Astrocyte (in vitro differentiated cells and primary cell): ENCODE results near the gene CBX8. TPM values are rescaled to one million over a fixed set of nuclear protein-coding genes. Genes with fewer than 3 reads are reported as not detected.

ENCODE experiments used
- DNase-seq: peaks from one replicate; pipeline ENCODE4 v3.0.0-alpha.2; 2010; ENCODE audit warnings: low read depth
- FAIRE-seq: peaks from 2 replicates; lab custom pipeline; 2011; peaks lifted over from hg19 to GRCh38; lab: Jason Lieb, UNC
- H2AFZ ChIP-seq: 2 replicates; pipeline ENCODE4 v1.6.0; 2012; ENCODE audit warnings: low read depth, low read length, inconsistent platforms
- H3K27ac ChIP-seq: 2 replicates; pipeline ENCODE4 v1.5.1; 2011; ENCODE audit warnings: low read depth, low read length, inconsistent platforms
- H3K27me3 ChIP-seq: 2 replicates; pipeline ENCODE4 v1.6.0; 2011; ENCODE audit warnings: low read length, inconsistent platforms; ENCODE audit not compliant: insufficient read depth
- H3K36me3 ChIP-seq: 2 replicates; pipeline ENCODE4 v1.5.1; 2011; ENCODE audit warnings: low read length, inconsistent platforms; ENCODE audit not compliant: insufficient read depth
- H3K4me1 ChIP-seq: 2 replicates; pipeline ENCODE4 v1.5.1; 2011; ENCODE audit warnings: low read length, inconsistent platforms; ENCODE audit not compliant: insufficient read depth
- H3K4me2 ChIP-seq: 2 replicates; pipeline ENCODE4 v1.6.0; 2012; ENCODE audit warnings: low read length, inconsistent platforms
- H3K4me3 ChIP-seq: 2 replicates; pipeline ENCODE4 v1.5.1; 2011; ENCODE audit warnings: low read depth, mild to moderate bottlenecking, low read length, inconsistent platforms; ENCODE audit not compliant: insufficient read depth
- H3K79me2 ChIP-seq: 2 replicates; pipeline ENCODE4 v1.6.0; 2012; ENCODE audit warnings: mild to moderate bottlenecking, low read length, inconsistent platforms; ENCODE audit not compliant: insufficient read depth
- H3K9ac ChIP-seq: 2 replicates; pipeline ENCODE4 v1.6.0; 2012; ENCODE audit warnings: mild to moderate bottlenecking, low read length, inconsistent platforms
- H3K9me3 ChIP-seq: 2 replicates; pipeline ENCODE4 v1.5.1; 2012; ENCODE audit warnings: low read depth, mild to moderate bottlenecking, low read length, inconsistent platforms; ENCODE audit not compliant: insufficient read depth
- H4K20me1 ChIP-seq: 2 replicates; pipeline ENCODE4 v1.6.0; 2012; ENCODE audit warnings: low read length, inconsistent platforms; ENCODE audit not compliant: insufficient read depth
- H3K27ac Mint-ChIP-seq: one replicate; pipeline ENCODE4 v1.8.0; 2021; ENCODE audit warnings: mild to moderate bottlenecking, mixed read lengths; ENCODE audit not compliant: unreplicated experiment
- H3K27me3 Mint-ChIP-seq: one replicate; pipeline ENCODE4 v1.8.0; 2021; ENCODE audit warnings: low read depth, mixed read lengths; ENCODE audit not compliant: unreplicated experiment
- H3K36me3 Mint-ChIP-seq: one replicate; pipeline ENCODE4 v1.8.0; 2021; ENCODE audit warnings: low read depth, mixed read lengths; ENCODE audit not compliant: unreplicated experiment
- H3K4me1 Mint-ChIP-seq: one replicate; pipeline ENCODE4 v1.8.0; 2021; ENCODE audit warnings: low read depth, mixed read lengths; ENCODE audit not compliant: unreplicated experiment
- H3K4me3 Mint-ChIP-seq: one replicate; pipeline ENCODE4 v1.8.0; 2021; ENCODE audit warnings: mild to moderate bottlenecking, moderate library complexity, mixed read lengths; ENCODE audit not compliant: unreplicated experiment
- H3K9me3 Mint-ChIP-seq: one replicate; pipeline ENCODE4 v1.8.0; 2021; ENCODE audit warnings: mild to moderate bottlenecking, mixed read lengths; ENCODE audit not compliant: unreplicated experiment
- EZH2 ChIP-seq: IDR thresholded peaks from 2 replicates; pipeline ENCODE4 v1.6.1; 2012; ENCODE audit warnings: mild to moderate bottlenecking, low read length, inconsistent platforms; ENCODE audit not compliant: insufficient read depth
- total RNA-seq: library from RNA; stranded (reverse); gene quantifications from 2 replicates; pipeline ENCODE4 v1.2.1, GENCODE V29; 2021
- TF ChIP-seq, protein P1 (sequence below): IDR thresholded peaks from 2 replicates; pipeline ENCODE4 v1.5.1; 2011; ENCODE audit warnings: low read depth, mild to moderate bottlenecking, inconsistent platforms, low read length, moderate library complexity; ENCODE audit not compliant: insufficient read depth

The CBX8 gene
- total RNA-seq, 1 donor from 2014 or later, result 3.4 TPM

DNA sequence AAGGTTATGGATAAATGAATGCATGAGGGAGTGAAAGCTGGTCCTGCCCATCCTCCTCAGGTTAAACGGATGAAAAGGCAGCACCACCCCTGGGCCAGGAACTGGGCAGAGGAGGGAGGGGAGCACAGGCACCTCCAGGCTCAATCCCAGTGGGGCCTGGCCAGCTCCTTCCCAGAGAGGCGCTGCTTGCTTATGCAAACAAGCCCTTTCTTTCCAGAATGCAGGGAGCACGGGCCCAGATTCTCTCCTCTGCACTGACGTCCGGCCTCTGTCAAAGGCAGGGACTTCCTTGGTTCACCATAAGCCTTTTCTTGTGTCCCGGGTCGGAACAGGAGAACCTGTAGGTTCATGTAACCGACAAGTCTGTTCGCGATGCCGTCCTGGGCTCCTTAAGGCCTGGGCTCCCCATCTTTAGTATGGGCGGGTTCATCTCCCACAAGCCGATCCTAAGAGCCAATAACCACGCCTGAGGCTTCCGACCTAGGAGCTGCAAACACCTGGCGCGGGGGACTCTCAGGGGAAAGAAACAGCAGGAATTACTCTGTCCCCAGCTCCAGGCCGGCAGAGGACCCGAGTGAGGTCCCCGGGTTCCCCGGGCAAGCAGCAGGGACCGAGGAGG, 49.9 kb downstream of the CBX8 start:
- Histone ChIP-seq H2AFZ (no peak overlapping the region), H3K4me2 (no peak overlapping the region), H3K27ac (no peak overlapping the region), H3K79me2 (no peaks in the 10 kb centered on the region), H3K9me3 (no peaks in the 10 kb centered on the region), H3K4me1 (peaks cover 5% of the 10 kb centered on the region), H4K20me1 (no peaks in the 10 kb centered on the region), H3K9ac (no peak overlapping the region), H3K4me3 (no peak overlapping the region), H3K27me3 (peaks cover 43% of the 10 kb centered on the region), H3K36me3 (no peaks in the 10 kb centered on the region)
- H3K4me3 Mint-ChIP-seq, result no peak overlapping the region
- H3K4me1 Mint-ChIP-seq, result peaks cover 9% of the 10 kb centered on the region
- no peaks in the 10 kb centered on the region for H3K36me3 Mint-ChIP-seq
- peaks cover 55% of the 10 kb centered on the region for H3K27me3 Mint-ChIP-seq
- H3K27ac Mint-ChIP-seq, result no peak overlapping the region
- TF ChIP-seq, protein P1, sequence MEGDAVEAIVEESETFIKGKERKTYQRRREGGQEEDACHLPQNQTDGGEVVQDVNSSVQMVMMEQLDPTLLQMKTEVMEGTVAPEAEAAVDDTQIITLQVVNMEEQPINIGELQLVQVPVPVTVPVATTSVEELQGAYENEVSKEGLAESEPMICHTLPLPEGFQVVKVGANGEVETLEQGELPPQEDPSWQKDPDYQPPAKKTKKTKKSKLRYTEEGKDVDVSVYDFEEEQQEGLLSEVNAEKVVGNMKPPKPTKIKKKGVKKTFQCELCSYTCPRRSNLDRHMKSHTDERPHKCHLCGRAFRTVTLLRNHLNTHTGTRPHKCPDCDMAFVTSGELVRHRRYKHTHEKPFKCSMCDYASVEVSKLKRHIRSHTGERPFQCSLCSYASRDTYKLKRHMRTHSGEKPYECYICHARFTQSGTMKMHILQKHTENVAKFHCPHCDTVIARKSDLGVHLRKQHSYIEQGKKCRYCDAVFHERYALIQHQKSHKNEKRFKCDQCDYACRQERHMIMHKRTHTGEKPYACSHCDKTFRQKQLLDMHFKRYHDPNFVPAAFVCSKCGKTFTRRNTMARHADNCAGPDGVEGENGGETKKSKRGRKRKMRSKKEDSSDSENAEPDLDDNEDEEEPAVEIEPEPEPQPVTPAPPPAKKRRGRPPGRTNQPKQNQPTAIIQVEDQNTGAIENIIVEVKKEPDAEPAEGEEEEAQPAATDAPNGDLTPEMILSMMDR, result no peak
- no peak for TF ChIP-seq EZH2
- FAIRE-seq (no peak), DNase-seq (no peak)
- no peaks in the 10 kb centered on the region for H3K9me3 Mint-ChIP-seq

DNA sequence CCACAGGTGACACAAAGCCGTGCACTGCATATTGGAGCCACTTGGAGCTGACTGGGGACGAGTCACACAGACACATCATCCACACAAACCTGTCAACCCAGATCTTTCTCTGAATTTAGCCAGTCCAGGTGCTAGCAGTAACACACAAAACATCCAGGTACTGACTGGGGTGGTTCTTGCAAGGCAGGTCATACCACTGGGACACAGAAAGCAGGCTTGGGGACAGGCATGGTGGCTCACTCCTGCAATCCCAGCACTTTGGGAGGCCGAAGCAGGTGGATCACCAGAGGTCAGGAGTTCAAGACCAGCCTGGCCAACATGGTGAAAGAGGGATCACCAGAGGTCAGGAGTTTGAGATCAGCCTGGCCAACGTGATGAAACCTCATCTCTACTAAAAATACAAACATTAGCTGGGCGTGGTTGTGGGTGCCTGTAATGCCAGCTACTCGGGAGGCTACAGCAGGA, 51.2 kb downstream of the CBX8 start:
- FAIRE-seq, result no peak

More for the DNA sequence above, 51.2 kb downstream of the CBX8 start:
- DNase-seq, result no peak
- Histone ChIP-seq H3K27ac (no peak overlapping the region), H2AFZ (no peak overlapping the region), H3K27me3 (peaks cover 47% of the 10 kb centered on the region), H3K4me3 (no peak overlapping the region), H3K4me1 (peaks cover 5% of the 10 kb centered on the region), H3K79me2 (no peaks in the 10 kb centered on the region), H3K36me3 (no peaks in the 10 kb centered on the region), H3K4me2 (no peak overlapping the region), H3K9me3 (no peaks in the 10 kb centered on the region), H4K20me1 (no peaks in the 10 kb centered on the region), H3K9ac (no peak overlapping the region)
- no peak overlapping the region for H3K27ac Mint-ChIP-seq
- H3K4me1 Mint-ChIP-seq, result peaks cover 9% of the 10 kb centered on the region
- TF ChIP-seq, protein P1, result no peak
- TF ChIP-seq EZH2, result no peak
- no peak overlapping the region for H3K4me3 Mint-ChIP-seq
- H3K9me3 Mint-ChIP-seq, result no peaks in the 10 kb centered on the region
- H3K36me3 Mint-ChIP-seq, result no peaks in the 10 kb centered on the region
- H3K27me3 Mint-ChIP-seq, result peaks cover 48% of the 10 kb centered on the region
